ENCODE data around the gene FAM124A. TPM values are rescaled to one million over a fixed set of nuclear protein-coding genes. Genes with fewer than 3 reads are reported as not detected.

The FAM124A gene
- total and polyA plus RNA-seq, 7 donors, result 0.23 to 18.3 (median 11.7) TPM

DNA sequence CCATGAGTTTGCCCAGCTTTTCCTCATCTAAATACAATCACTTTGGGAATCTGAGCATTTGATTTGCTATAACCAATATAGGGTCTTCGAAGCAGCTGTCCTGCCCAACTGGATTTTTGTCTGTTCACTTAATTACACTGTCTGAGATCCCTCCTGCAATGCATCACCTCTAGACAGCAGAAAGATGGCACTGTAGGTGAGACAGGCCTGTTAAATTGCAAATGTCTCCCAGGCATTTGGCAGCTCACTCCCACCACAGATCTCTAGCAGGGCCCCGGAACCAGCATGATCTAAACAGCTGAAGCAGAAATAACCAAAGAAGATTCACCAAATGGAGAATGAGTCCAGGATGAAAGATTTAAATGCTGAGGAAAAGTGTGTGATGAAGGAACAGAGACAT is 75.4 kb downstream of the FAM124A start:
- H3K27ac ChIP-seq, result no peak overlapping the region
- 85 to 94% methylated on average over 2 of the region's 2 CpGs for WGBS, 2 donors
- H3K4me1 ChIP-seq, result peaks cover 0 to 4% (median 3%) of the 10 kb centered on the region in 4 donors
- DNase-seq, result no peak
- H3K36me3 ChIP-seq, result no peaks in the 10 kb centered on the region
- TF ChIP-seq POLR2AphosphoS5 (IDR thresholded peaks at IDR 0.05) (no peak), POLR2A (IDR thresholded peaks at IDR 0.05) (no peak)
- no peak overlapping the region for H3K4me3 ChIP-seq
- intact Hi-C loops (cut with DNase I), result no loop called here
- H3K27me3 ChIP-seq, result no peaks in the 10 kb centered on the region
- no peaks in the 10 kb centered on the region for H3K9me3 ChIP-seq

DNA sequence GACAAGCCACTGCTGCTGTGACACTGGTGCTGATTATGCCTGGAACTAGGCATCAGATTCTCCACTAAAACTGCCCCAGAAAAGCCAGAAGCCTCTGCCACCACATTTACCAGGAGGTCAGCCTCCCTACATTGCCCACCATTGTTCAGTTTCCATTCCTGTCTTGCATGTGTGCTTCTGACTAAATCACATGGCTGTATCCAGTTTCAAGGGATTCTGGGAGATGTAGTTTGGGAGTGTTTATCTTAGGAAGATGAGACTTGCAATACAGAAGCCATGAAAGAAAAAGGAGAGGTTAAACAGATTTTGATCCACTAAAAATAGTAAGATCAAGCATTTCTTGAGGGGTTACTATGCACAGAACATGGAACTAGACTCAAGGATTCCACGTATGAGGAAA is 76.6 kb downstream of the FAM124A start:
- WGBS, 2 donors, result 85 to 93% methylated on average over 1 of the region's 1 CpG
- no peaks in the 10 kb centered on the region for H3K9me3 ChIP-seq
- no peaks in the 10 kb centered on the region for H3K36me3 ChIP-seq
- H3K27me3 ChIP-seq, result no peaks in the 10 kb centered on the region
- no peak overlapping the region for H3K4me3 ChIP-seq
- DNase-seq, result no peak
- TF ChIP-seq POLR2A (IDR thresholded peaks at IDR 0.05), result no peak
- TF ChIP-seq POLR2AphosphoS5 (IDR thresholded peaks at IDR 0.05), result no peak
- TF ChIP-seq, protein P1, sequence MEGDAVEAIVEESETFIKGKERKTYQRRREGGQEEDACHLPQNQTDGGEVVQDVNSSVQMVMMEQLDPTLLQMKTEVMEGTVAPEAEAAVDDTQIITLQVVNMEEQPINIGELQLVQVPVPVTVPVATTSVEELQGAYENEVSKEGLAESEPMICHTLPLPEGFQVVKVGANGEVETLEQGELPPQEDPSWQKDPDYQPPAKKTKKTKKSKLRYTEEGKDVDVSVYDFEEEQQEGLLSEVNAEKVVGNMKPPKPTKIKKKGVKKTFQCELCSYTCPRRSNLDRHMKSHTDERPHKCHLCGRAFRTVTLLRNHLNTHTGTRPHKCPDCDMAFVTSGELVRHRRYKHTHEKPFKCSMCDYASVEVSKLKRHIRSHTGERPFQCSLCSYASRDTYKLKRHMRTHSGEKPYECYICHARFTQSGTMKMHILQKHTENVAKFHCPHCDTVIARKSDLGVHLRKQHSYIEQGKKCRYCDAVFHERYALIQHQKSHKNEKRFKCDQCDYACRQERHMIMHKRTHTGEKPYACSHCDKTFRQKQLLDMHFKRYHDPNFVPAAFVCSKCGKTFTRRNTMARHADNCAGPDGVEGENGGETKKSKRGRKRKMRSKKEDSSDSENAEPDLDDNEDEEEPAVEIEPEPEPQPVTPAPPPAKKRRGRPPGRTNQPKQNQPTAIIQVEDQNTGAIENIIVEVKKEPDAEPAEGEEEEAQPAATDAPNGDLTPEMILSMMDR (IDR thresholded peaks at IDR 0.05), result no peak
- no peak for TF ChIP-seq EP300 (IDR thresholded peaks at IDR 0.05)
- no peak overlapping the region for H3K27ac ChIP-seq
- intact Hi-C loops (cut with DNase I), result no loop called here
- H3K4me1 ChIP-seq, result no peaks in the 10 kb centered on the region

DNA sequence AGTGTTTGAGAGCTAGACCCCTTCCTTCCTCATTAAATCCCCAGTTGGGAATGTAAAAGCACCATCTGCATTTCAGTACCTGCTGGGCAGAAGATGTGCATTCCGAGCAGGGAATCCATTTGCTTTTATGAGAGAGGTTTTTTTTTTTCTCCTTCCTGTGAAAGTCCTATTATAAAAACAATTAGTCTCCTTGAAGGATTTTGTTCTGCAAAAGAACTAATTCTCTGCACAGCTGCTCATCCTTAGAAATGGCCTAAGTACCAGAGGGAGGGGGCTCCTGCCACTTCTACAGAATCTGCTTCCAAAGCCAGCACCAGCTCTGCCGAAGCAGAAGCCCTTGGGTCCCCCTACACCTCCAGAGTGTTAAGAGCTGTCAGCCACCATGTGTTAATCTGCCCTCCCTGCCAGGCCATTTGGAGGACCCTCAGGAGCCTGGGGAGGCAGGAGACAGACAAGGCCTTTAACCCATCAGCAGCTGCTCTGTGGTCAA is 80.9 kb downstream of the FAM124A start:
- WGBS, 2 donors, result 83 to 94% methylated on average over 2 of the region's 2 CpGs

DNA sequence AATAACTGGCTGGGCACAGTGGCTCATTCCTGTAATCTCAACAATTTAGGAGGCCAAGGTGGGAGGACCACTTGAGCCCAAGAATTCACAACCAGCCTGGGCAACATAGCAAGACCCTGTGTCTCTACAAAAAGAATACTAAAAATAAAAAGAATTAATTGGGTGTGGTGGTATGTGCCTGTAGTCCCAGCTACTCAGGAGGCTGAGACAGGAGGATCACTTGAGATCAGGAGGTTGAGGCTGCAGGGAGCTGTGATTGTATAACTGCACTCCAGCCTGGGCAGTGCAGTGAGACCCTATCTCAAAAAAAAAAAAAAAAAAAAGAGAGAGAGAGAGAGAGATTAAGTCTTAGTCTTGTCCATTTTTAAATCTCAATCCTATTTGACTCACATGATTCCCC is 81.7 kb downstream of the FAM124A start:
- no peaks in the 10 kb centered on the region for H3K36me3 ChIP-seq

More for the DNA sequence above, 80.9 kb downstream of the FAM124A start:
- DNase-seq, result no peak
- Histone ChIP-seq H3K27me3 (no peaks in the 10 kb centered on the region), H3K36me3 (no peaks in the 10 kb centered on the region), H3K27ac (no peak overlapping the region), H3K4me3 (no peak overlapping the region), H3K9me3 (no peaks in the 10 kb centered on the region), H3K4me1 (no peaks in the 10 kb centered on the region)
- TF ChIP-seq, protein P1 (IDR thresholded peaks at IDR 0.05), result no peak
- TF ChIP-seq POLR2AphosphoS5 (IDR thresholded peaks at IDR 0.05) (no peak), POLR2A (IDR thresholded peaks at IDR 0.05) (no peak), EP300 (IDR thresholded peaks at IDR 0.05) (no peak)
- intact Hi-C loops (cut with DNase I), result no loop called here

DNA sequence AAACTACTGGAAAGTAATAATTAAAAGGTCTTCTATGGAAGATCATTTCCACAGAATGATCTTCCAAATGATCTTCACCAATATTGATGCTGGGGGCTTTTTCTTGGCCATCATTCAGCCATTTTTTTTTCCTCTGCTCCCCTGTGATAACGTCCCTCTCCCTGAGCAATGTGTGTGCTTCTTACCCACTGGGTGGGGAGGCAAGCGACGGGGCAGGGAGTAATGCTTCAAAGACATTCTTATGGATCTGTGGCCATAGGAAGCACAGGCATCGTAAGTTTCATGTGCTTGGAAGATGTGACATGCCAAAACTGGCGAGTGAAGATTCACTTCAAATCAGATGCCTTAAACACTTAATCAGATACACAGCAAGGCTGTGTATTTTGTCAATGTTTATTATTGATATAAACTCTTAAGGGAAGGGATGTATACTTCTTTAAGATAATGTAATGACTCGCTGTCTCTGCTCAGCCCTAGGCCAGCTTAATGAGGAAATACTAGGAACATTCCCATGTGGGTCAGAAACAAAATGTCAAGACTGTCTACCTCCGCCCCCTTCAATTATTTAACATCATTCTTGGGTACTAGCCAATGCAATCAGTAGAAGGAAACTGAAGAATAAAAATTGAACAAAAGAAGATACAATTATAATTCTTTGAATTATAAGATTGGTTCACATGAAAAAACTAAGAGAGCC is 83.2 kb downstream of the FAM124A start:
- intact Hi-C loops (cut with DNase I), result no loop called here
- Histone ChIP-seq H3K4me1 (no peaks in the 10 kb centered on the region), H3K4me3 (no peak overlapping the region), H3K27me3 (no peaks in the 10 kb centered on the region), H3K27ac (no peak overlapping the region), H3K9me3 (no peaks in the 10 kb centered on the region), H3K36me3 (no peaks in the 10 kb centered on the region)
- WGBS, 2 donors, result 85 to 86% methylated on average over 7 of the region's 7 CpGs
- TF ChIP-seq EP300 (IDR thresholded peaks at IDR 0.05) (no peak), POLR2AphosphoS5 (IDR thresholded peaks at IDR 0.05) (no peak), POLR2A (IDR thresholded peaks at IDR 0.05) (no peak)
- TF ChIP-seq, protein P1 (IDR thresholded peaks at IDR 0.05), result no peak
- no peak for DNase-seq

More for the DNA sequence above, 81.7 kb downstream of the FAM124A start:
- Histone ChIP-seq H3K27me3 (no peaks in the 10 kb centered on the region), H3K4me1 (no peaks in the 10 kb centered on the region), H3K9me3 (no peaks in the 10 kb centered on the region), H3K27ac (no peak overlapping the region), H3K4me3 (no peak overlapping the region)
- no peak for DNase-seq
- intact Hi-C loops (cut with DNase I), result no loop called here
- TF ChIP-seq POLR2AphosphoS5 (IDR thresholded peaks at IDR 0.05) (no peak), POLR2A (IDR thresholded peaks at IDR 0.05) (no peak), EP300 (IDR thresholded peaks at IDR 0.05) (no peak)
- TF ChIP-seq, protein P1 (IDR thresholded peaks at IDR 0.05), result no peak
